Stimulated activated CD8-positive, alpha-beta memory T cell treated with anti-CD3 and anti-CD28 coated beads, Interleukin-15, amount 100 ng/mL, for 1 hour (primary cell): Measurements from ENCODE around the gene NUMB.

ENCODE experiments used
- DNase-seq: peaks from one replicate; pipeline ENCODE4 v3.0.0-alpha.2; 2020; ENCODE audit warnings: low read depth

The NUMB gene

GRCh38 chr14:73261075-73261474 is 197.3 kb downstream of the NUMB start:
- DNase-seq: no peak

GRCh38 chr14:73260574-73260973 is 197.8 kb downstream of the NUMB start:
- DNase-seq: no peak

- DNase-seq: no peak
Observed at GRCh38 chr14:73259837-73260236, 198.5 kb downstream of the NUMB start.

GRCh38 chr14:73258845-73259611 is 199.3 kb downstream of the NUMB start:
- DNase-seq: no peak

- DNase-seq: no peak
Observed at GRCh38 chr14:73258076-73258475, 200.3 kb downstream of the NUMB start.

- DNase-seq: no peak
Observed at GRCh38 chr14:73255693-73256225, 202.6 kb downstream of the NUMB start.

- DNase-seq: no peak
Observed at GRCh38 chr14:73255005-73255400, 203.3 kb downstream of the NUMB start.

GRCh38 chr14:73254247-73255004 is 203.9 kb downstream of the NUMB start:
- no peak for DNase-seq

GRCh38 chr14:73253721-73254120 is 204.6 kb downstream of the NUMB start:
- no peak for DNase-seq

GRCh38 chr14:73253323-73253610 is 205.1 kb downstream of the NUMB start:
- DNase-seq: no peak

GRCh38 chr14:73252491-73253322 is 205.6 kb downstream of the NUMB start:
- DNase-seq: no peak

- no peak for DNase-seq
Observed at GRCh38 chr14:73251516-73252215, 206.7 kb downstream of the NUMB start.

GRCh38 chr14:73250781-73251500 is 207.4 kb downstream of the NUMB start:
- DNase-seq: no peak

GRCh38 chr14:73250317-73250713 is 208.0 kb downstream of the NUMB start:
- DNase-seq: no peak

- DNase-seq: no peak
Observed at GRCh38 chr14:73249564-73250316, 208.6 kb downstream of the NUMB start.

- DNase-seq: no peak
Observed at GRCh38 chr14:73249108-73249507, 209.2 kb downstream of the NUMB start.

GRCh38 chr14:73248108-73248868 is 210.1 kb downstream of the NUMB start:
- DNase-seq: no peak

- DNase-seq: no peak
Observed at GRCh38 chr14:73246387-73247150, 211.8 kb downstream of the NUMB start.
